Chondrocyte (in vitro differentiated cells): ENCODE data around the gene SOS2. TPM values are rescaled to one million over a fixed set of nuclear protein-coding genes. Genes with fewer than 3 reads are reported as not detected.

ENCODE experiments used
- DNase-seq: peaks from one replicate; pipeline ENCODE4 v3.0.0; 2021; ENCODE audit warnings: mixed read lengths, low spot score
- H3K27ac Mint-ChIP-seq: one replicate; pipeline ENCODE4 v1.8.0; 2021; ENCODE audit warnings: mild to moderate bottlenecking, moderate library complexity, mixed read lengths; ENCODE audit not compliant: unreplicated experiment
- H3K27me3 Mint-ChIP-seq: 2 replicates; pipeline ENCODE4 v1.8.0; 2021; ENCODE audit warnings: low read depth, mixed read lengths
- H3K36me3 Mint-ChIP-seq: 2 replicates; pipeline ENCODE4 v1.8.0; 2021; ENCODE audit warnings: low read depth, mixed read lengths
- H3K4me1 Mint-ChIP-seq: 2 replicates; pipeline ENCODE4 v1.8.0; 2021; ENCODE audit warnings: low read depth, mild to moderate bottlenecking, mixed read lengths
- H3K4me3 Mint-ChIP-seq: one replicate; pipeline ENCODE4 v1.8.0; 2021; ENCODE audit warnings: mild to moderate bottlenecking, moderate library complexity, mixed read lengths; ENCODE audit not compliant: unreplicated experiment
- H3K9me3 Mint-ChIP-seq: 2 replicates; pipeline ENCODE4 v1.8.0; 2021; ENCODE audit warnings: low read depth, mixed read lengths
- total RNA-seq: library from RNA; stranded (reverse); gene quantifications from 3 replicates; pipeline ENCODE4 v1.2.1, GENCODE V29; 2021
- TF ChIP-seq, protein P1 (sequence below): fragments of 200-600 bp; sonication (generic); IDR thresholded peaks from 2 replicates; pipeline ENCODE4 v1.5.0; 2021; ENCODE audit warnings: antibody characterized with exemption, mild to moderate bottlenecking, moderate library complexity

SOS2 gene
- total RNA-seq, 1 donor from 2014 or later: 28.1 TPM

GRCh38 chr14:50156111-50156510, 75.3 kb downstream of the SOS2 start:
- DNase-seq: no peak
- Mint-ChIP-seq H3K27me3 (no peaks in the 10 kb centered on the region), H3K9me3 (no peaks in the 10 kb centered on the region), H3K36me3 (peaks cover 19% of the 10 kb centered on the region), H3K4me3 (no peak overlapping the region), H3K27ac (no peak overlapping the region), H3K4me1 (no peaks in the 10 kb centered on the region)
- TF ChIP-seq, protein P1, sequence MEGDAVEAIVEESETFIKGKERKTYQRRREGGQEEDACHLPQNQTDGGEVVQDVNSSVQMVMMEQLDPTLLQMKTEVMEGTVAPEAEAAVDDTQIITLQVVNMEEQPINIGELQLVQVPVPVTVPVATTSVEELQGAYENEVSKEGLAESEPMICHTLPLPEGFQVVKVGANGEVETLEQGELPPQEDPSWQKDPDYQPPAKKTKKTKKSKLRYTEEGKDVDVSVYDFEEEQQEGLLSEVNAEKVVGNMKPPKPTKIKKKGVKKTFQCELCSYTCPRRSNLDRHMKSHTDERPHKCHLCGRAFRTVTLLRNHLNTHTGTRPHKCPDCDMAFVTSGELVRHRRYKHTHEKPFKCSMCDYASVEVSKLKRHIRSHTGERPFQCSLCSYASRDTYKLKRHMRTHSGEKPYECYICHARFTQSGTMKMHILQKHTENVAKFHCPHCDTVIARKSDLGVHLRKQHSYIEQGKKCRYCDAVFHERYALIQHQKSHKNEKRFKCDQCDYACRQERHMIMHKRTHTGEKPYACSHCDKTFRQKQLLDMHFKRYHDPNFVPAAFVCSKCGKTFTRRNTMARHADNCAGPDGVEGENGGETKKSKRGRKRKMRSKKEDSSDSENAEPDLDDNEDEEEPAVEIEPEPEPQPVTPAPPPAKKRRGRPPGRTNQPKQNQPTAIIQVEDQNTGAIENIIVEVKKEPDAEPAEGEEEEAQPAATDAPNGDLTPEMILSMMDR: no peak

DNA sequence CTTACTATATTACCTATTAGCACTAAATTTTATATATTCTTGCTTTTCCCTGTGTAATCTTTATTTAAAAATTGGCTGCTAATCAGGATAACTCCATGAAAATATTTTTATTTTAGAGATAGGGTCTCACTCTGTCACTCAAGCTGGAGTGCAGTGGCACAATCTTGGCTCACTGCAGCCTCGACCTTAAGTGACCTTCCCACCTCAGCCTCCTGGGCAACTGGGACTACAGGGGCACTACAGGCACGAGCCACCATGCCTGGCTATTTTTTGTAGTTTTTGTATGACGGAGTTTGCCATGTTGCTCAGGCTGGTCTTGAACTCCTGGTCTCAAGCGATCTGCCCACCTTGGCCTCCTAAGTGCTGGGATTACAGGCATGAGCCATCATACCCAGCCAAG, 82.6 kb downstream of the SOS2 start:
- no peak for DNase-seq
- H3K27ac Mint-ChIP-seq: no peak overlapping the region
- H3K36me3 Mint-ChIP-seq: peaks cover 25% of the 10 kb centered on the region
- H3K9me3 Mint-ChIP-seq: no peaks in the 10 kb centered on the region
- H3K4me3 Mint-ChIP-seq: no peak overlapping the region
- TF ChIP-seq, protein P1: no peak
- H3K27me3 Mint-ChIP-seq: no peaks in the 10 kb centered on the region
- peaks cover 3% of the 10 kb centered on the region for H3K4me1 Mint-ChIP-seq

- Mint-ChIP-seq H3K4me1 (peaks cover 3% of the 10 kb centered on the region), H3K4me3 (no peak overlapping the region), H3K27ac (no peak overlapping the region), H3K36me3 (peaks cover 6% of the 10 kb centered on the region), H3K27me3 (no peaks in the 10 kb centered on the region), H3K9me3 (no peaks in the 10 kb centered on the region)
- no peak for DNase-seq
- TF ChIP-seq, protein P1: no peak
Measured at GRCh38 chr14:50139192-50139591, 92.2 kb downstream of the SOS2 start.

DNA sequence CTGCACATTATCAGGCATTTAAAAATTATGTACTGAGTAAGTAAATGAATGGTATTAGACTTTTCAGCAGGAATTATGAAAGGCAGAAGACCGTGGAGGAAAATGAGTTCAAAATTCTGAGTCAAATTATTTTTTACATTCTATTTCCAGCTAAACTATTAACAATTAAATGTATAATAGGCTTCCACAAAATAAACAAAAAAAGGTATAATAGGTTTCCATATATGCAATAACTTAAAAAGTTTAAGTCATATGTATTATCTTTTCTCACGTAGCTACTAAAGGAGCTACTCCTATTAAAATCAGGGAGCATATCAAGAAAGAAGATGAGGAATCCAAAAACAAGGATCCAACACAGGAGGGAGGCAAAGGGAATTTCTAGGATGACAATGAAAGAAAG, 103.6 kb downstream of the SOS2 start:
- Mint-ChIP-seq H3K9me3 (no peaks in the 10 kb centered on the region), H3K36me3 (peaks cover 28% of the 10 kb centered on the region), H3K27me3 (no peaks in the 10 kb centered on the region), H3K4me3 (no peak overlapping the region), H3K4me1 (no peaks in the 10 kb centered on the region), H3K27ac (no peak overlapping the region)
- TF ChIP-seq, protein P1: no peak
- DNase-seq: no peak

DNA sequence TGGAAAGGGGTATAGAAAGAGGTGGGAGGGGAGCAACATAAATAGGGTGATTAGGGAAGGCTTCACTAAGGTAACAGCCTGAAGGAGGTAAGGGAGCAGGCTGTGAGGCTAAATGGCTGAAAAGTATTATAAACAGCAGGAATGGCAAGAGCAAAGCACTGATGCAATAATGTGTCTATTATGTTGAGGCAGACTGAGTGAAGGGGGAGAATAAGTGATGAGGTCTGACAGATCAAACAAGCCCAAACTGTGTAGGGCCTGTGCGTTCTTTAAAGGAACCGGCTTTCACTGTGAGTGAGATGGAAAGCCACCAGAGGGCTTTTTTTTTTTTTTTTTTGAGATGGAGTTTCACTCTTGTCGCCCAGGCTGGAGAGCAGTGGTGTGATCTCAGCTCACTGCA, 108.3 kb downstream of the SOS2 start:
- Mint-ChIP-seq H3K4me3 (no peak overlapping the region), H3K27me3 (no peaks in the 10 kb centered on the region), H3K36me3 (peaks cover 26% of the 10 kb centered on the region), H3K4me1 (no peaks in the 10 kb centered on the region), H3K27ac (no peak overlapping the region), H3K9me3 (no peaks in the 10 kb centered on the region)
- TF ChIP-seq, protein P1: no peak
- no peak for DNase-seq
